ENCODE data around the gene ENPP1. TPM values are rescaled to one million over a fixed set of nuclear protein-coding genes. Genes with fewer than 3 reads are reported as not detected.

Gene ENPP1
- polyA plus RNA-seq, 3 donors = not detected

- H3K27ac ChIP-seq (ENCODE audit: low read depth in 1 of 2, low read length in 2 of 2) = no peak overlapping the region
- peaks cover 0 to 7% (median 0%) of the 10 kb centered on the region in 3 donors for H3K27me3 Mint-ChIP-seq (ENCODE audit: low read depth in 3 of 3)
Observed at GRCh38 chr6:131875647-131876046, 67.8 kb downstream of the ENPP1 start.

GRCh38 chr6:131876545-131876944, 68.7 kb downstream of the ENPP1 start:
- Histone ChIP-seq H3K36me3 (replicated peaks in 1 of 2; ENCODE audit: control insufficient read depth in 1 of 2, insufficient read depth in 2 of 2, low read length in 2 of 2) (no peaks in the 10 kb centered on the region), H3K4me2 (replicated peaks; ENCODE audit: extremely low read depth, low read length, poor library complexity, severe bottlenecking) (no peak overlapping the region), H3K27me3 (ENCODE audit: control insufficient read depth in 2 of 2, insufficient read depth in 2 of 2, low read length in 2 of 2) (no peaks in the 10 kb centered on the region), H3K27ac (ENCODE audit: low read depth in 1 of 2, low read length in 2 of 2) (no peak overlapping the region), H3K4me3 (replicated peaks in 1 of 3; ENCODE audit: low read depth in 2 of 3, low read length in 3 of 3) (no peak overlapping the region), H3K9ac (ENCODE audit: insufficient read depth, low read length, poor library complexity, severe bottlenecking) (no peak overlapping the region), H3K79me2 (ENCODE audit: insufficient read depth, low read length) (no peaks in the 10 kb centered on the region), H3K9me3 (replicated peaks in 1 of 2; ENCODE audit: control insufficient read depth in 1 of 2, insufficient read depth in 1 of 2, low read length in 2 of 2) (no peaks in the 10 kb centered on the region), H4K20me1 (ENCODE audit: insufficient read depth, low read length) (no peaks in the 10 kb centered on the region), H3K4me1 (ENCODE audit: control insufficient read depth in 1 of 2, insufficient read depth in 2 of 2, low read length in 2 of 2) (no peaks in the 10 kb centered on the region), H2AFZ (ENCODE audit: insufficient read depth, low read depth, low read length, poor library complexity, severe bottlenecking) (no peak overlapping the region)
- Mint-ChIP-seq H3K9me3 (peaks cover 0 to 7% (median 0%) of the 10 kb centered on the region in 7 donors), H3K27me3 (ENCODE audit: low read depth in 3 of 3) (peaks cover 0 to 4% (median 0%) of the 10 kb centered on the region in 3 donors), H3K4me1 (no peaks in the 10 kb centered on the region), H3K36me3 (no peaks in the 10 kb centered on the region), H3K4me3 (no peak overlapping the region), H3K27ac (no peak overlapping the region)
- no peak for DNase-seq
- TF ChIP-seq CTCF (IDR thresholded peaks at IDR 0.05) = no peak
- intact Hi-C loops (cut with micrococcal nuclease) = no loop called here

More at GRCh38 chr6:131875647-131876046, 67.8 kb downstream of the ENPP1 start:
- H3K4me1 Mint-ChIP-seq = no peaks in the 10 kb centered on the region
- no peak overlapping the region for H3K4me3 ChIP-seq (replicated peaks in 1 of 3; ENCODE audit: low read depth in 2 of 3, low read length in 3 of 3)
- no peaks in the 10 kb centered on the region for H3K4me1 ChIP-seq (ENCODE audit: control insufficient read depth in 1 of 2, insufficient read depth in 2 of 2, low read length in 2 of 2)
- no peak overlapping the region for H3K4me2 ChIP-seq (replicated peaks; ENCODE audit: extremely low read depth, low read length, poor library complexity, severe bottlenecking)
- H3K36me3 Mint-ChIP-seq = no peaks in the 10 kb centered on the region
- H2AFZ ChIP-seq (ENCODE audit: insufficient read depth, low read depth, low read length, poor library complexity, severe bottlenecking) = no peak overlapping the region
- no peak for TF ChIP-seq CTCF (IDR thresholded peaks at IDR 0.05)
- no CpG with 5 or more reads among the region's 1 CpG for WGBS (ENCODE audit: insufficient coverage)
- no peak overlapping the region for H3K9ac ChIP-seq (ENCODE audit: insufficient read depth, low read length, poor library complexity, severe bottlenecking)
- no peaks in the 10 kb centered on the region for H3K36me3 ChIP-seq (replicated peaks in 1 of 2; ENCODE audit: control insufficient read depth in 1 of 2, insufficient read depth in 2 of 2, low read length in 2 of 2)
- no peak for DNase-seq
- peaks cover 0 to 7% (median 0%) of the 10 kb centered on the region in 7 donors for H3K9me3 Mint-ChIP-seq
- no peaks in the 10 kb centered on the region for H3K27me3 ChIP-seq (ENCODE audit: control insufficient read depth in 2 of 2, insufficient read depth in 2 of 2, low read length in 2 of 2)
- H4K20me1 ChIP-seq (ENCODE audit: insufficient read depth, low read length) = no peaks in the 10 kb centered on the region
- H3K27ac Mint-ChIP-seq = no peak overlapping the region
- no peaks in the 10 kb centered on the region for H3K9me3 ChIP-seq (replicated peaks in 1 of 2; ENCODE audit: control insufficient read depth in 1 of 2, insufficient read depth in 1 of 2, low read length in 2 of 2)
- H3K79me2 ChIP-seq (ENCODE audit: insufficient read depth, low read length) = no peaks in the 10 kb centered on the region
- H3K4me3 Mint-ChIP-seq = no peak overlapping the region
- intact Hi-C loops (cut with micrococcal nuclease) = no loop called here
